GM18499 (cell line): Measurements from ENCODE around the gene COX6A2.

Experiments used
- ATAC-seq: cut with Tn5 transposase; IDR thresholded peaks from one replicate; pipeline ENCODE4 v1.9.1; 2021; ENCODE audit warnings: moderate number of reproducible peaks; ENCODE audit not compliant: insufficient read depth, unreplicated experiment

Gene COX6A2

DNA sequence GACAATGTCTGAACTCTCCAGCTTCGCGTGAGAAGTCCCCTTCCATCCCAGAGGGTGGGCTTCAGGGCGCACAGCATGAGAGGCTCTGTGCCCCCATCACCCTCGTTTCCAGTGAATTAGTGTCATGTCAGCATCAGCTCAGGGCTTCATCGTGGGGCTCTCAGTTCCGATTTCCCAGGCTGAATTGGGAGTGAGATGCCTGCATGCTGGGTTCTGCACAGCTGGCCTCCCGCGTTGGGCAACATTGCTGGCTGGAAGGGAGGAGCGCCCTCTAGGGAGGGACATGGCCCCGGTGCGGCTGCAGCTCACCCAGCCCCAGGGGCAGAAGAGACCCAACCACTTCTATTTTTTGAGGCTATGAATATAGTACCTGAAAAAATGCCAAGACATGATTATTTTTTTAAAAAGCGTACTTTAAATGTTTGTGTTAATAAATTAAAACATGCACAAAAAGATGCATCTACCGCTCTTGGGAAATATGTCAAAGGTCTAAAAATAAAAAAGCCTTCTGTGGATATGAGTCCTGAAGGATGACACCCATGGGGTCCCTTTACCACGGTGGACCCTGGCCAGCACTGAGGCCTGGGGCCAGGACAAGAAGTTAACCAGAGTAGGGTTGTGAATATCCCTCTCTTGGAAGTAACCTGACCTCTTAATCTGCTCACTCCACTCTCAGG, 45.5 kb downstream of the COX6A2 start:
- ATAC-seq, result no peak

DNA sequence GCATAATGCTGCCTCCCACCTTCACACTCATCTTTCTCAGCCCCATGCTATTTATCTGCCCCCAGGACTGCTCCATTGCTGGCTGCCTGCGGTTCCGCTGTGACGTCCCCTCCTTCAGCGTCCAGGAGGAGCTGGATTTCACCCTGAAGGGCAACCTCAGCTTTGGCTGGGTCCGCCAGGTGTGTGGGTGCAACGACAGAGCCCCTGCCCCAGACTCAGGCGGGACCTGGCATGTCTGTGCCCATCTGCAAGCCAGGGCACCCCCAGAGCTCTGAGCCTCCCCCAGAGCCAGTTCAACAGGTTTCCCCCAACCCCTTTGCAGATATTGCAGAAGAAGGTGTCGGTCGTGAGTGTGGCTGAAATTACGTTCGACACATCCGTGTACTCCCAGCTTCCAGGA, 48.0 kb downstream of the COX6A2 start:
- ATAC-seq, result no peak
